HEK293T (cell line): ENCODE data around the gene GALNT14.

Source experiments
- BHLHE40 ChIP-seq: fragments of 450-650 bp; IDR thresholded peaks from 2 replicates; pipeline ENCODE4 v1.6.1; 2016; ENCODE audit warnings: mild to moderate bottlenecking, moderate library complexity, borderline replicate concordance
- CTBP1 ChIP-seq: fragments of 450-650 bp; IDR thresholded peaks from 2 replicates; pipeline ENCODE4 v1.6.1; 2016; ENCODE audit warnings: borderline replicate concordance
- FOXK2 ChIP-seq: fragments of 450-650 bp; IDR thresholded peaks from 2 replicates; pipeline ENCODE4 v1.6.1; 2016; ENCODE audit warnings: mild to moderate bottlenecking
- FOXM1 ChIP-seq: fragments of 450-650 bp; IDR thresholded peaks from 2 replicates; pipeline ENCODE4 v1.6.1; 2017; ENCODE audit warnings: mild to moderate bottlenecking, borderline replicate concordance
- HDGF ChIP-seq: fragments of 450-650 bp; IDR thresholded peaks from 2 replicates; pipeline ENCODE4 v1.6.1; 2017; ENCODE audit warnings: antibody characterized with exemption, borderline replicate concordance
- L3MBTL2 ChIP-seq: fragments of 450-650 bp; conservative IDR thresholded peaks from 2 replicates; pipeline ENCODE4 v1.6.1; 2016; ENCODE audit warnings: mild to moderate bottlenecking
- NFRKB ChIP-seq: fragments of 450-650 bp; IDR thresholded peaks from 2 replicates; pipeline ENCODE4 v1.6.1; 2016; ENCODE audit warnings: mild to moderate bottlenecking, moderate library complexity
- SUZ12 ChIP-seq: fragments of 450-650 bp; IDR thresholded peaks from 2 replicates; pipeline ENCODE4 v1.6.1; 2016; ENCODE audit warnings: mild to moderate bottlenecking
- TARDBP ChIP-seq: fragments of 450-650 bp; IDR thresholded peaks from 2 replicates; pipeline ENCODE4 v1.6.1; 2016

DNA sequence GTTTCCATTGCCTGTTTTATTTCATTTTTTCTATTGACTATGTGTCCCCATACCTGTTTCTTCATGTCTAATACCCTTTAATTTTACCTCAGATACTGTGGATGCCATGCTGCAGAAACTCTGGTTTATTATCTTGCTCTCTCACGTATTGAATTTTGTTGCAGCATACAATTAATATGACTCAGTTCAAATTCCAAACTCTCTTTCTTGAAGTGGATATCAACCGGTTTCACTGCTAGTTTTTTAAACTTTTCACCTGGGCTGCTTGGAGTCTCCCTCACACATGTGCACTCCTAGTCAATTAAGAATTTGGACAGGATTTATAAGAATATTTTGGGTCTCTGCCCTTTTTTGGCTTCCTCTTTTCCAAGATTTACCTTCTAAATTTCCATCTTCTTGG, 260.4 kb downstream of the GALNT14 start:
- TF ChIP-seq FOXM1 (no peak), L3MBTL2 (no peak), FOXK2 (no peak), NFRKB (no peak), TARDBP (no peak), SUZ12 (no peak), HDGF (no peak), BHLHE40 (no peak), CTBP1 (no peak)
